Nephron progenitor cell (in vitro differentiated cells): ENCODE measurements around the gene SLC43A2.
"Not testable (repeated sequence)": the region's sequence is repeated elsewhere in the genome, so short reads cannot be mapped to it uniquely, and the experiment has no call there.

Experiments
- DNase-seq: peaks from one replicate; pipeline ENCODE4 v3.0.0; 2021
- H3K27ac Mint-ChIP-seq: 2 replicates; pipeline ENCODE4 v1.8.0; 2021; ENCODE audit warnings: mild to moderate bottlenecking, moderate library complexity, mixed read lengths
- H3K27me3 Mint-ChIP-seq: 2 replicates; pipeline ENCODE4 v1.8.0; 2021; ENCODE audit warnings: mild to moderate bottlenecking, low read depth, mixed read lengths; ENCODE audit not compliant: poor library complexity
- H3K36me3 Mint-ChIP-seq: 2 replicates; pipeline ENCODE4 v1.8.0; 2021; ENCODE audit warnings: low read depth, mixed read lengths
- H3K4me1 Mint-ChIP-seq: 2 replicates; pipeline ENCODE4 v1.8.0; 2021; ENCODE audit warnings: mixed read lengths
- H3K4me3 Mint-ChIP-seq: 2 replicates; pipeline ENCODE4 v1.8.0; 2021; ENCODE audit warnings: mild to moderate bottlenecking, moderate library complexity, mixed read lengths
- H3K9me3 Mint-ChIP-seq: 2 replicates; pipeline ENCODE4 v1.8.0; 2021; ENCODE audit warnings: mild to moderate bottlenecking, moderate library complexity, mixed read lengths
- TF ChIP-seq, protein P1 (sequence below): fragments of 200-600 bp; sonication (generic); IDR thresholded peaks from 2 replicates; pipeline ENCODE4 v1.5.0; 2021; ENCODE audit warnings: antibody characterized with exemption

Gene SLC43A2

GRCh38 chr17:1574697-1575471, 53.8 kb downstream of the SLC43A2 start:
- no peaks in the 10 kb centered on the region for H3K9me3 Mint-ChIP-seq
- TF ChIP-seq, protein P1, sequence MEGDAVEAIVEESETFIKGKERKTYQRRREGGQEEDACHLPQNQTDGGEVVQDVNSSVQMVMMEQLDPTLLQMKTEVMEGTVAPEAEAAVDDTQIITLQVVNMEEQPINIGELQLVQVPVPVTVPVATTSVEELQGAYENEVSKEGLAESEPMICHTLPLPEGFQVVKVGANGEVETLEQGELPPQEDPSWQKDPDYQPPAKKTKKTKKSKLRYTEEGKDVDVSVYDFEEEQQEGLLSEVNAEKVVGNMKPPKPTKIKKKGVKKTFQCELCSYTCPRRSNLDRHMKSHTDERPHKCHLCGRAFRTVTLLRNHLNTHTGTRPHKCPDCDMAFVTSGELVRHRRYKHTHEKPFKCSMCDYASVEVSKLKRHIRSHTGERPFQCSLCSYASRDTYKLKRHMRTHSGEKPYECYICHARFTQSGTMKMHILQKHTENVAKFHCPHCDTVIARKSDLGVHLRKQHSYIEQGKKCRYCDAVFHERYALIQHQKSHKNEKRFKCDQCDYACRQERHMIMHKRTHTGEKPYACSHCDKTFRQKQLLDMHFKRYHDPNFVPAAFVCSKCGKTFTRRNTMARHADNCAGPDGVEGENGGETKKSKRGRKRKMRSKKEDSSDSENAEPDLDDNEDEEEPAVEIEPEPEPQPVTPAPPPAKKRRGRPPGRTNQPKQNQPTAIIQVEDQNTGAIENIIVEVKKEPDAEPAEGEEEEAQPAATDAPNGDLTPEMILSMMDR, result no peak
- no peak overlapping the region for H3K27ac Mint-ChIP-seq
- H3K27me3 Mint-ChIP-seq, result peaks cover 2% of the 10 kb centered on the region
- no peak overlapping the region for H3K4me3 Mint-ChIP-seq
- peaks cover 32% of the 10 kb centered on the region for H3K4me1 Mint-ChIP-seq
- H3K36me3 Mint-ChIP-seq, result no peaks in the 10 kb centered on the region
- no peak for DNase-seq

DNA sequence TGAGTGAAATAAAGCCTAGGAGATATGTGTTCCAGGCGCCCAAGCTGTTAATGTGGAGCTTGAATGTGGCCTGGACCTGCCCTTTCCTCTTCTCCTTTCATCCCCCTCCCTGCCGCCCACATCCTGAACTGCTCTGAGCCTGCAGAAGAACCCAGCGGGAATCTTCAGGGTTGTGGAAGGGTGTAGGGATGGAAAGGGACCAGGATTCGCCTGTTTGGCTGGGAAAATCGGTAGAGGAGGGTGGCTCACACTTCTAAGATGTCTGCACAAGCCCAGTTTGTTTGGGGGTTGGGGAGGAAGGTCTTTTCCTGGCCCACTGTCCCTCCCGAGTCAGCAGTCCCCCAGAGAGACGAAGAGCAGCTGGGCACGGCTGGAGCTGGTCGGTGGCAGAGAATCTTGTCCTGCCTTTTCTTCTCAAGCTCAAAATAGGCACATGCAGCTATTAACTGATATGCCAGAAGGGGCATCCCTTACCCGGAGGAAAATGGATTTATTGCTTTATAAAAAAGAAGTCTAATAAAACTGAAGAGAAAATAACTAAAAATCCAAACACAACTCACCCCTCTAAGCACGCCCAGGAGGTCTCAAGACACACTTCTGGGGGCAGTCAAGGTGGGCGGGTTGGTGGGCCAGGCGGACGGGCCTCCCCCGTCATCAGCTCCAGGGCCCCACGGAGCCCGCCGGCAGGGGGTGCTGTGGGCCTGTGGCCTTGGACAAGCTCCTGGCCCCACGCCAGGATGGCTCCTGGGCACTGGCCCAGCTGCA, 54.5 kb downstream of the SLC43A2 start:
- peaks cover 38% of the 10 kb centered on the region for H3K4me1 Mint-ChIP-seq
- no peaks in the 10 kb centered on the region for H3K36me3 Mint-ChIP-seq
- DNase-seq, result peak; percentile 88
- peaks cover 2% of the 10 kb centered on the region for H3K27me3 Mint-ChIP-seq
- TF ChIP-seq, protein P1, result peak; percentile 79
- H3K4me3 Mint-ChIP-seq, result no peak overlapping the region
- H3K27ac Mint-ChIP-seq, result no peak overlapping the region
- no peaks in the 10 kb centered on the region for H3K9me3 Mint-ChIP-seq

DNA sequence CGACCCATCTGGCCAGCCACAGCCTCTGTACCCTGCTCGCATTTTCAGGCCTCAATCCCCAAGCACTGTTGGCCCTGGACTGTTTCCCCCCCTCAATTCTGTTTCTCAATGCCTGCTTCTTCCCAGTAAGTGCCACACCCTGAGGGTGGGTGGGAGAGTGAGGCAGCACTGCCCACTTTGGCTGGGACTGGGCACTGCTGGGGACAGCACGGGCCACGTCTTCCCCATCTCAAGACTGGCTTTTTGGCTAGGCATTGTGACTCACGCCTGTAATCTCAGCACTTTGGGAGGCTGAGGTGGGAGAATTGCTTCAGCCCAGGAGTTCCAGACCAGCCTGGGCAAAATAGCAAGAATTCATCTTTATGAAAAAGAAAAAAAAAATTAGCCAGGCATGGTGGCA, 56.0 kb downstream of the SLC43A2 start:
- H3K27ac Mint-ChIP-seq, H3K4me3 Mint-ChIP-seq, H3K9me3 Mint-ChIP-seq, DNase-seq, H3K27me3 Mint-ChIP-seq, H3K36me3 Mint-ChIP-seq: not testable (repeated sequence)
- H3K4me1 Mint-ChIP-seq, result peaks cover 41% of the 10 kb centered on the region

DNA sequence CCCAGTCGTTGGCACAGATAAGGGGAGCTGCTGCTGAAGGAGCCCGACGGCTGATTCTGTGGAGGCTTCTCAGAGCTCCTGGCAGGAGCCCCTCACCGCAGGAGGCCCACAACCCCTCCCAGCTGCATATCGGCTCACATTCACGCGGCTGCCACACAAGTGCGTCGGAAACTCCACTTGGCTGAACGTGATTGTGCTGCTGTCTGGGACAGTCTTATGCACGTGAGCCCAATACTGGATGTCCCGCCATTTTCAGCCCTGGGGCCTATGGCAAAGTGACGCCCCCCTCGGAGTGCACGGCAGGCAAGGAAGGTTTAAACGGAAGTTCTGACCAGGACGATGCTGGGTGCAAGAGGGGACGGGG, 57.3 kb downstream of the SLC43A2 start:
- peaks cover 41% of the 10 kb centered on the region for H3K4me1 Mint-ChIP-seq

DNA sequence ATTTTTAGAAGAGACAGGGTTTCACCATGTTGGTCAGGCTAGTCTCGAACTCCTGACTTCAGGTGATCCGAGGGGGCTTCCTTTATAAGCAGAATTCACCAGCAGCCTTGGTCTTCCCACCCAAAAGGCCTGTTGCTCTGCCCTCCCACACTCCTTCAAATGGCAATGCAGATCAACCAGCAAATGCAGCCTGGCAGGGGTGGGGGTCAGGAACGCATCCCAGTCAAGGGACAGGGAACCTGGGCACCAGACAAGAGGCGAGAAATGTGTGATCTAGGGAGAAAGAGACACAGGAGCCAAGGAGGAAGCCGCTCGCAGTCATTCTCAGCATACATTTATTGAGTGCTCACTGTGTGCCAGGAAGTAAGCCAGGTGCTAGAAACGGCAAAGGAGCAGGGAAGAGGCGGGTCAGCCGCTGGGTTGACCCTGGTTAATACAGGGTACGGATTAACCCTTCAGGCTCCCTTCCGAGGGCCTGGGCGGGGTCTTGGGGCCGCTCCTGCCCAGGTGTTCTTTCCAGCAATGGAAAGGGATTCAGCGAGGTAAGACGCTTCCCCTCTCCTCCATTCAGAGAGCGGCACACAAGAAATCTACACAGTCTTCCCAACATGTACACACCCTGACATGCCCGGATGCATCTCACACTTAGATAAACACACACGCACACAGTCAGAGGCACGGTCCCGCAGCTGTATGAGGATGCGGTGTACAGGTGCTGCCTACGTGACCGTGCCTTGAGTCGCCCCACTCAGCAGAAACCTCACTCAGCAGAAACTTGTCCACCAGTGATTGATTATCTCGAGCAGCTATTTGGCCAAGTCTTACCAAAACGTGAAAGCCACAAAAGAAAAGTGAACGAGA, 59.5 kb downstream of the SLC43A2 start:
- no peak for DNase-seq
- H3K27ac Mint-ChIP-seq, result no peak overlapping the region
- no peaks in the 10 kb centered on the region for H3K9me3 Mint-ChIP-seq
- TF ChIP-seq, protein P1, result no peak
- H3K4me3 Mint-ChIP-seq, result no peak overlapping the region
- no peaks in the 10 kb centered on the region for H3K36me3 Mint-ChIP-seq
- peaks cover 11% of the 10 kb centered on the region for H3K27me3 Mint-ChIP-seq
- H3K4me1 Mint-ChIP-seq, result peaks cover 38% of the 10 kb centered on the region

More for the DNA sequence above, 57.3 kb downstream of the SLC43A2 start:
- Mint-ChIP-seq H3K36me3 (no peaks in the 10 kb centered on the region), H3K4me3 (no peak overlapping the region), H3K27me3 (peaks cover 9% of the 10 kb centered on the region), H3K27ac (no peak overlapping the region), H3K9me3 (no peaks in the 10 kb centered on the region)
- TF ChIP-seq, protein P1, result no peak
- DNase-seq, result no peak
